ENCODE data around the gene AFAP1. TPM values are rescaled to one million over a fixed set of nuclear protein-coding genes. Genes with fewer than 3 reads are reported as not detected.

The AFAP1 gene
- total RNA-seq, 1 experiment from 2014 or later, result 94.7 TPM

- no peak for ATAC-seq
- POLR2A ChIA-PET, result no interaction called here
- no peak for DNase-seq (ENCODE audit: low read depth, low spot score)
- TF ChIP-seq CTCF (IDR thresholded peaks at IDR 0.05), result no peak
- TF ChIP-seq, protein P1, sequence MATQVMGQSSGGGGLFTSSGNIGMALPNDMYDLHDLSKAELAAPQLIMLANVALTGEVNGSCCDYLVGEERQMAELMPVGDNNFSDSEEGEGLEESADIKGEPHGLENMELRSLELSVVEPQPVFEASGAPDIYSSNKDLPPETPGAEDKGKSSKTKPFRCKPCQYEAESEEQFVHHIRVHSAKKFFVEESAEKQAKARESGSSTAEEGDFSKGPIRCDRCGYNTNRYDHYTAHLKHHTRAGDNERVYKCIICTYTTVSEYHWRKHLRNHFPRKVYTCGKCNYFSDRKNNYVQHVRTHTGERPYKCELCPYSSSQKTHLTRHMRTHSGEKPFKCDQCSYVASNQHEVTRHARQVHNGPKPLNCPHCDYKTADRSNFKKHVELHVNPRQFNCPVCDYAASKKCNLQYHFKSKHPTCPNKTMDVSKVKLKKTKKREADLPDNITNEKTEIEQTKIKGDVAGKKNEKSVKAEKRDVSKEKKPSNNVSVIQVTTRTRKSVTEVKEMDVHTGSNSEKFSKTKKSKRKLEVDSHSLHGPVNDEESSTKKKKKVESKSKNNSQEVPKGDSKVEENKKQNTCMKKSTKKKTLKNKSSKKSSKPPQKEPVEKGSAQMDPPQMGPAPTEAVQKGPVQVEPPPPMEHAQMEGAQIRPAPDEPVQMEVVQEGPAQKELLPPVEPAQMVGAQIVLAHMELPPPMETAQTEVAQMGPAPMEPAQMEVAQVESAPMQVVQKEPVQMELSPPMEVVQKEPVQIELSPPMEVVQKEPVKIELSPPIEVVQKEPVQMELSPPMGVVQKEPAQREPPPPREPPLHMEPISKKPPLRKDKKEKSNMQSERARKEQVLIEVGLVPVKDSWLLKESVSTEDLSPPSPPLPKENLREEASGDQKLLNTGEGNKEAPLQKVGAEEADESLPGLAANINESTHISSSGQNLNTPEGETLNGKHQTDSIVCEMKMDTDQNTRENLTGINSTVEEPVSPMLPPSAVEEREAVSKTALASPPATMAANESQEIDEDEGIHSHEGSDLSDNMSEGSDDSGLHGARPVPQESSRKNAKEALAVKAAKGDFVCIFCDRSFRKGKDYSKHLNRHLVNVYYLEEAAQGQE (IDR thresholded peaks at IDR 0.05; ENCODE audit: insufficient read depth in 1 of 2, low read depth in 2 of 2, low read length in 1 of 2), result no peak
- no peak for TF ChIP-seq SIN3A (IDR thresholded peaks at IDR 0.05; ENCODE audit: borderline replicate concordance, insufficient read depth, low read depth, low read length)
- TF ChIP-seq POLR2AphosphoS5 (IDR thresholded peaks at IDR 0.05; ENCODE audit: low read depth, low read length), result no peak
- no peak for TF ChIP-seq TCF7L2 (IDR thresholded peaks at IDR 0.05; ENCODE audit: low read depth, low read length)
- peaks cover 96% of the 10 kb centered on the region for H3K4me1 ChIP-seq (ENCODE audit: control insufficient read depth, insufficient read depth, low read length)
- H3K4me3 ChIP-seq (ENCODE audit: low read depth in 2 of 2, low read length in 2 of 2), result no peak overlapping the region
- peak overlapping the region; percentile 94 for H3K27ac ChIP-seq (ENCODE audit: low read length)
- intact Hi-C loops (cut with micrococcal nuclease; ENCODE audit: unreplicated experiment), result no loop called here
- no peaks in the 10 kb centered on the region for H3K27me3 ChIP-seq (ENCODE audit: control insufficient read depth, insufficient read depth, low read length)
- CTCF ChIA-PET, result interaction anchor here (0.5 kb wide), 1 partner anchor 12 kb away, joined by 5 read pairs; no protein-coding TSS in a partner anchor
- peaks cover 6% of the 10 kb centered on the region for H3K36me3 ChIP-seq (ENCODE audit: control insufficient read depth, insufficient read depth, low read length)
- H3K9me3 ChIP-seq (ENCODE audit: control insufficient read depth, insufficient read depth, low read depth, low read length), result no peaks in the 10 kb centered on the region
- no TSS peak for BruUV-seq (replicated peaks)
- in situ Hi-C loops (cut with HindIII; ENCODE audit: low pct_unique_long_range_greater_than_20kb, low sequenced_read_pairs), result no loop called here
Measured at GRCh38 chr4:7769396-7770223, 170.1 kb downstream of the AFAP1 start.

DNA sequence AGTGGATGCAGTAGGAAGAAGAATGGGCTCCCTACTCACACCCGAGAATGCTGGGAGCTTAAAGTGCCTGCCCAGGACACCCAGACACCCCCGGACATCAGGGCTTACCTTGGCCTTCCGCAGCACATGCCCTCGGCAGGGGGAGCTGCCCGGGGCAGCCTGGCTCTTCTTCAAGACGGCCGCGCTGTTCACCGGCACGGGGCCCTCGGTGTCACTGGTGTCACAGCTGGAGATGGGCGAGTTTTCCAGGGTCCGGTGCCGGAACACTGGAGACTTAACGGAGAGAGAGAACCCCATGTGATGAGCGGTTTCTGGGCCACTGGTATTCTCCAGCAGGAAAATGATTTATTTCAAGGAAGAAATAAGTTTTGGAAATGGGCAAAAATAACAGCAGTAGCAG is 170.9 kb downstream of the AFAP1 start:
- no peak for DNase-seq (ENCODE audit: low read depth, low spot score)
- Histone ChIP-seq H3K4me3 (ENCODE audit: low read depth in 2 of 2, low read length in 2 of 2) (no peak overlapping the region), H3K9me3 (ENCODE audit: control insufficient read depth, insufficient read depth, low read depth, low read length) (no peaks in the 10 kb centered on the region), H3K27ac (ENCODE audit: low read length) (peak overlapping the region; percentile 94), H3K4me1 (ENCODE audit: control insufficient read depth, insufficient read depth, low read length) (peaks cover 91% of the 10 kb centered on the region), H3K27me3 (ENCODE audit: control insufficient read depth, insufficient read depth, low read length) (no peaks in the 10 kb centered on the region), H3K36me3 (ENCODE audit: control insufficient read depth, insufficient read depth, low read length) (peaks cover 6% of the 10 kb centered on the region)
- intact Hi-C loops (cut with micrococcal nuclease; ENCODE audit: unreplicated experiment) (no loop called here), in situ Hi-C loops (cut with HindIII; ENCODE audit: low pct_unique_long_range_greater_than_20kb, low sequenced_read_pairs) (no loop called here)
- ChIA-PET CTCF (interaction anchor here (1.8 kb wide), 1 partner anchor 34 kb away, joined by 3 read pairs; no protein-coding TSS in a partner anchor), POLR2A (no interaction called here)
- BruUV-seq (replicated peaks), result no TSS peak
- TF ChIP-seq POLR2AphosphoS5 (IDR thresholded peaks at IDR 0.05; ENCODE audit: low read depth, low read length) (no peak), CTCF (IDR thresholded peaks at IDR 0.05) (no peak), SIN3A (IDR thresholded peaks at IDR 0.05; ENCODE audit: borderline replicate concordance, insufficient read depth, low read depth, low read length) (no peak), TCF7L2 (IDR thresholded peaks at IDR 0.05; ENCODE audit: low read depth, low read length) (no peak)
- TF ChIP-seq, protein P1 (IDR thresholded peaks at IDR 0.05; ENCODE audit: insufficient read depth in 1 of 2, low read depth in 2 of 2, low read length in 1 of 2), result no peak
- ATAC-seq, result no peak
